ENCODE results near the gene CCS. TPM values are rescaled to one million over a fixed set of nuclear protein-coding genes. Genes with fewer than 3 reads are reported as not detected.
"Not testable (repeated sequence)": the region's sequence is repeated elsewhere in the genome, so short reads cannot be mapped to it uniquely, and the experiment has no call there.

Gene CCS
- total RNA-seq, 1 donor from 2014 or later: 27.7 TPM

DNA sequence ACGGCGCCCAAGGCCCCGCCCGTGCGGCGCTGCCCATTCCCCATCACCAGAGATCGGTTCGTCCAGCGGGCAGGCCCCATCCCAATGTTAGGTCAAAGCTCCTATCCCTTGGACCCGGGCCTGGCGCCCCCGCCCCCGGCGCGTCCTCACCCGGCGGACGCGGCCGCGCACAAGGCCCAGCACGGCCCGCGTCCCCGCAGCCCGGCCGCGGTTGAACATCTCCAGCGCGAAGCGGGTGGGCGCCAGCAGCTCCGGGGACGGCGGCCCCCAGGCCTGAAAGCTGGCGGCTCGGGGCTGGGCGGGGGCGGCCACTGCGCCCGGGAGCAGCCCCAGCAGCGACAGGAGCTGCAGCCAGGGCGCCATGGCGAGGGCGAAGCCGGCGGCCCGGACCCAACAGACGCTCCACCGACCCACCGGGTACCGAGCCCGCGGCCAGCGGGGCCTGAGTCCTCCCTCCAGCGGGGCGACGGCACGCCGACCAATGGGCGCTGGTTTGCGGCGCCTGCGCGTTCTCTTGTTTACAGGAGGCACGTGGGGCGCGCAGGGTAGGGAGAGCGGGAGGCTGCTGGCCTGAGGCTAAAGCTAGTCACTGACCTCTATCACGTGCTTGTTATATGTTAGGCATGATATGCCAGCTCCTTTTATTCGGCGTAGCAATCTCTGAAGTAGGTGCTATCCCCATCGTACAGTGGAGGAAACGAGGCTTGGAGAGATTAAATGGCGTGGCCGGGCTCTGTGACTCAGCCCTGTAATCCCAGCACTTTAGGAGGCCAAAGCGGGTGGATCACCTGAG is 24.7 kb upstream of the CCS start, which contains the start of gene CTSF:
TSS of gene CTSF (minus strand) at position 483 of the 793 bp plus-strand sequence. CDS start at position 363, 120 bp downstream.
- peak within 1 kb of the TSS; percentile 3 for H3K27ac ChIP-seq (ENCODE audit: low read depth, low read length)

DNA sequence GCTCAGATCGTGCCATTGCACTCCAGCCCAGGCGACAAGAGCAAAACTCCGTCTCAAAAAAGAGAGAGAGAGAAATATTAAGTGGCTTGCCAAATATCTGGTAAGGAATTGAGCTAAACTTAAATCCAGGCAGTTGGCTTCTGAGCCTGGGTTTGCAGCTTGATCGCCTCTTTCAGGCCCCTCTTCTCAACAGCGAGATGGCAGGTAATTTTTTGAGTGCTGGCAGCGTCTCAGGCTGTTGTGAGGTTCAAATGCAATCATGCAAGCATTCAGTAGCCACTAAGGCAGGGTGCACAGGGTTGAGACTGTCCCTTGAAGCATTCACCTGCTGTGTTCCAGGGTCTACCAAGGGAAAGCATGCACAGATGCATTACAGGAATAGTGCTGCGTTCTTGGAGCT is 23.9 kb upstream of the CCS start:
- Histone ChIP-seq H3K9ac (ENCODE audit: low read depth in 1 of 3, low read length in 3 of 3) (peak overlapping the region in 1 of 3 donors; percentile 89), H3K9me3 (ENCODE audit: control insufficient read depth in 3 of 3, low read length in 3 of 3) (no peaks in the 10 kb centered on the region), H3K27ac (ENCODE audit: low read depth, low read length) (peak overlapping the region; percentile 3), H3K27me3 (ENCODE audit: control insufficient read depth in 3 of 3, insufficient read depth in 3 of 3, low read length in 3 of 3) (no peaks in the 10 kb centered on the region), H3K4me3 (ENCODE audit: low read length in 3 of 3) (no peak overlapping the region), H3K4me1 (ENCODE audit: control insufficient read depth in 3 of 3, insufficient read depth in 3 of 3, low read length in 3 of 3) (peaks cover 11 to 16% (median 12%) of the 10 kb centered on the region in 3 donors), H3K36me3 (ENCODE audit: control insufficient read depth in 3 of 3, insufficient read depth in 3 of 3, low read length in 3 of 3) (peaks cover 7 to 22% (median 22%) of the 10 kb centered on the region in 3 donors)

More for the DNA sequence above, 24.7 kb upstream of the CCS start, which contains the start of gene CTSF:
- Histone ChIP-seq H3K9ac (ENCODE audit: low read depth in 1 of 3, low read length in 3 of 3) (peak within 1 kb of the TSS; percentile 51 to 89 (median 64)), H3K9me3 (ENCODE audit: control insufficient read depth in 3 of 3, low read length in 3 of 3) (no peaks in the 10 kb centered on the region), H3K36me3 (ENCODE audit: control insufficient read depth in 3 of 3, insufficient read depth in 3 of 3, low read length in 3 of 3) (peaks cover 14 to 27% (median 27%) of the 10 kb centered on the region in 3 donors), H3K27me3 (ENCODE audit: control insufficient read depth in 3 of 3, insufficient read depth in 3 of 3, low read length in 3 of 3) (no peaks in the 10 kb centered on the region), H3K4me1 (ENCODE audit: control insufficient read depth in 3 of 3, insufficient read depth in 3 of 3, low read length in 3 of 3) (peaks cover 11 to 16% (median 12%) of the 10 kb centered on the region in 3 donors), H3K4me3 (ENCODE audit: low read length in 3 of 3) (peak within 1 kb of the TSS; percentile 64 to 77 (median 69))

- Histone ChIP-seq H3K27ac (ENCODE audit: low read depth, low read length) (no peak overlapping the region), H3K36me3 (ENCODE audit: control insufficient read depth in 3 of 3, insufficient read depth in 3 of 3, low read length in 3 of 3) (peaks cover 2 to 14% (median 10%) of the 10 kb centered on the region in 3 donors), H3K9ac (ENCODE audit: low read depth in 1 of 3, low read length in 3 of 3) (no peak overlapping the region), H3K4me3 (ENCODE audit: low read length in 3 of 3) (no peak overlapping the region), H3K27me3 (ENCODE audit: control insufficient read depth in 3 of 3, insufficient read depth in 3 of 3, low read length in 3 of 3) (no peaks in the 10 kb centered on the region), H3K4me1 (ENCODE audit: control insufficient read depth in 3 of 3, insufficient read depth in 3 of 3, low read length in 3 of 3) (peaks cover 11 to 16% (median 12%) of the 10 kb centered on the region in 3 donors), H3K9me3 (ENCODE audit: control insufficient read depth in 3 of 3, low read length in 3 of 3) (no peaks in the 10 kb centered on the region)
Measured at GRCh38 chr11:66570079-66570849, 22.7 kb upstream of the CCS start.

- Histone ChIP-seq H3K4me1 (ENCODE audit: control insufficient read depth in 3 of 3, insufficient read depth in 3 of 3, low read length in 3 of 3) (peaks cover 11 to 16% (median 12%) of the 10 kb centered on the region in 3 donors), H3K27me3 (ENCODE audit: control insufficient read depth in 3 of 3, insufficient read depth in 3 of 3, low read length in 3 of 3) (no peaks in the 10 kb centered on the region), H3K9me3 (ENCODE audit: control insufficient read depth in 3 of 3, low read length in 3 of 3) (no peaks in the 10 kb centered on the region), H3K4me3 (ENCODE audit: low read length in 3 of 3) (no peak overlapping the region), H3K27ac (ENCODE audit: low read depth, low read length) (no peak overlapping the region), H3K9ac (ENCODE audit: low read depth in 1 of 3, low read length in 3 of 3) (no peak overlapping the region), H3K36me3 (ENCODE audit: control insufficient read depth in 3 of 3, insufficient read depth in 3 of 3, low read length in 3 of 3) (peaks cover 2 to 9% (median 5%) of the 10 kb centered on the region in 3 donors)
Measured at GRCh38 chr11:66570850-66571180, 22.2 kb upstream of the CCS start.

- H3K36me3 ChIP-seq (ENCODE audit: control insufficient read depth in 3 of 3, insufficient read depth in 3 of 3, low read length in 3 of 3): no peaks in the 10 kb centered on the region
- no peak overlapping the region for H3K27ac ChIP-seq (ENCODE audit: low read depth, low read length)
- no peaks in the 10 kb centered on the region for H3K27me3 ChIP-seq (ENCODE audit: control insufficient read depth in 3 of 3, insufficient read depth in 3 of 3, low read length in 3 of 3)
- peak overlapping the region in 1 of 3 donors; percentile 40 for H3K9ac ChIP-seq (ENCODE audit: low read depth in 1 of 3, low read length in 3 of 3)
- no peaks in the 10 kb centered on the region for H3K9me3 ChIP-seq (ENCODE audit: control insufficient read depth in 3 of 3, low read length in 3 of 3)
- peaks cover 0 to 5% (median 3%) of the 10 kb centered on the region in 3 donors for H3K4me1 ChIP-seq (ENCODE audit: control insufficient read depth in 3 of 3, insufficient read depth in 3 of 3, low read length in 3 of 3)
- no peak overlapping the region for H3K4me3 ChIP-seq (ENCODE audit: low read length in 3 of 3)
Measured at GRCh38 chr11:66579017-66579606, 13.9 kb upstream of the CCS start.

DNA sequence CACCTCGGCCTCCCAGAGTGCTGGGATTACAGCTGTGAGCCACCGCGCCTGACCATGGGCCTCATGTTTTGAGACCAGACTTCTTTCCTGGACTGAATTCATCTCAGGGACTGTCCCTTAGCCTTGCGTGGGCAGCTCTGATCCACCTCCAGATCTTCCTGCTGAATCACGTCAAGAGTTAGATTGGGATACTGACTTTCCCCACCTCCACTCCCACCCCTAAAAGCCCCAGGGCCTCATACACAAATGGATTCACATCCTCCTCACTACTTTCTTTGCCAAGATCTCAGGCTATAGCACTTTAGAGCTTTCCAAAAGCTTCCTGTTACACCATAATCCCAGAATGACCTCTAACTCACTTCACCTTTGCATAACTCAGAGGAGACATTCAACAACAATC is 12.2 kb upstream of the CCS start:
- Histone ChIP-seq H3K36me3 (ENCODE audit: control insufficient read depth in 3 of 3, insufficient read depth in 3 of 3, low read length in 3 of 3) (no peaks in the 10 kb centered on the region), H3K27me3 (ENCODE audit: control insufficient read depth in 3 of 3, insufficient read depth in 3 of 3, low read length in 3 of 3) (no peaks in the 10 kb centered on the region), H3K27ac (ENCODE audit: low read depth, low read length) (no peak overlapping the region), H3K9ac (ENCODE audit: low read depth in 1 of 3, low read length in 3 of 3) (no peak overlapping the region), H3K9me3 (ENCODE audit: control insufficient read depth in 3 of 3, low read length in 3 of 3) (no peaks in the 10 kb centered on the region), H3K4me3 (ENCODE audit: low read length in 3 of 3) (no peak overlapping the region), H3K4me1 (ENCODE audit: control insufficient read depth in 3 of 3, insufficient read depth in 3 of 3, low read length in 3 of 3) (peaks cover 0 to 5% (median 3%) of the 10 kb centered on the region in 3 donors)

- H3K4me1 ChIP-seq (ENCODE audit: control insufficient read depth in 3 of 3, insufficient read depth in 3 of 3, low read length in 3 of 3): peaks cover 0 to 5% (median 3%) of the 10 kb centered on the region in 3 donors
- no peak overlapping the region for H3K4me3 ChIP-seq (ENCODE audit: low read length in 3 of 3)
- H3K9ac ChIP-seq (ENCODE audit: low read depth in 1 of 3, low read length in 3 of 3): no peak overlapping the region
- H3K27me3 ChIP-seq (ENCODE audit: control insufficient read depth in 3 of 3, insufficient read depth in 3 of 3, low read length in 3 of 3): no peaks in the 10 kb centered on the region
- H3K9me3 ChIP-seq (ENCODE audit: control insufficient read depth in 3 of 3, low read length in 3 of 3): no peaks in the 10 kb centered on the region
- no peak overlapping the region for H3K27ac ChIP-seq (ENCODE audit: low read depth, low read length)
- H3K36me3 ChIP-seq (ENCODE audit: control insufficient read depth in 3 of 3, insufficient read depth in 3 of 3, low read length in 3 of 3): no peaks in the 10 kb centered on the region
Measured at GRCh38 chr11:66581261-66581660, 11.7 kb upstream of the CCS start.

GRCh38 chr11:66582565-66583147 is 10.3 kb upstream of the CCS start:
- H3K9me3 ChIP-seq (ENCODE audit: control insufficient read depth in 3 of 3, low read length in 3 of 3); H3K4me3 ChIP-seq (ENCODE audit: low read length in 3 of 3); H3K4me1 ChIP-seq (ENCODE audit: control insufficient read depth in 3 of 3, insufficient read depth in 3 of 3, low read length in 3 of 3); H3K27me3 ChIP-seq (ENCODE audit: control insufficient read depth in 3 of 3, insufficient read depth in 3 of 3, low read length in 3 of 3); H3K9ac ChIP-seq (ENCODE audit: low read depth in 1 of 3, low read length in 3 of 3); H3K27ac ChIP-seq (ENCODE audit: low read depth, low read length); H3K36me3 ChIP-seq (ENCODE audit: control insufficient read depth in 3 of 3, insufficient read depth in 3 of 3, low read length in 3 of 3): not testable (repeated sequence)

DNA sequence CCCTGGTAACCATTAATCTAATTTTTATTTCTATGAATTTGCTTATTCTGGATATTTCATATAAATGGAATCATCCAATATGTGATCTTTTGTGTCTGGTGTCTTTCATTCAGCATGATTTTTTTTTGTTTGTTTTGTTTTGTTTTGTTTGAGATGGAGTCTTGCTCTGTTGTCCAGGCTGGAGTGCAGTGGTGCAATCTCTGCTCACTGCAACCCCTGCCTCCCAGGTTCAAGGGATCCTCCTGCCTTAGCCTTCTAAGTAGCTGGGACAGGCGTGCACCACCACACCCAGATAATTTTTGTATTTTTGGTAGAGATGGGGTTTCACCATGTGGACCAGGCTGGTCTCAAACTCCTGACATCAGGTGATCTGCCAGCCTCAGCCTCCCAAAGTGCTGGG is 7.5 kb upstream of the CCS start:
- H3K27me3 ChIP-seq (ENCODE audit: control insufficient read depth in 3 of 3, insufficient read depth in 3 of 3, low read length in 3 of 3); H3K27ac ChIP-seq (ENCODE audit: low read depth, low read length); H3K36me3 ChIP-seq (ENCODE audit: control insufficient read depth in 3 of 3, insufficient read depth in 3 of 3, low read length in 3 of 3); H3K9me3 ChIP-seq (ENCODE audit: control insufficient read depth in 3 of 3, low read length in 3 of 3); H3K9ac ChIP-seq (ENCODE audit: low read depth in 1 of 3, low read length in 3 of 3); H3K4me3 ChIP-seq (ENCODE audit: low read length in 3 of 3); H3K4me1 ChIP-seq (ENCODE audit: control insufficient read depth in 3 of 3, insufficient read depth in 3 of 3, low read length in 3 of 3): not testable (repeated sequence)
